Suprapubic skin (tissue), 4 donors: Measurements from ENCODE around the gene PIGL.

ENCODE experiments used
- CTCF ChIP-seq, 2 donors: fragments of 200-600 bp in 1 of 2; fragments of 450-650 bp in 1 of 2; sonication (generic) in 1 of 2; IDR thresholded peaks; one replicate each; pipeline ENCODE4 v1.5.1; 2016 to 2019; ENCODE audit warnings: antibody characterized with exemption in 2 of 2, mild to moderate bottlenecking in 1 of 2, moderate library complexity in 1 of 2
- EP300 ChIP-seq: sonication (generic); formaldehyde crosslinking; IDR thresholded peaks from one replicate; pipeline ENCODE4 v1.6.1; 2017; ENCODE audit warnings: antibody characterized with exemption
- POLR2A ChIP-seq, 2 donors: fragments of 450-650 bp; IDR thresholded peaks; one replicate each; pipeline ENCODE4 v1.6.1; 2017; ENCODE audit warnings: antibody characterized with exemption in 2 of 2, mild to moderate bottlenecking in 2 of 2, moderate library complexity in 2 of 2
- POLR2AphosphoS5 ChIP-seq, 3 donors: sonication (generic); formaldehyde crosslinking; IDR thresholded peaks; one replicate each; pipeline ENCODE4 v1.6.1; 2017; ENCODE audit warnings: antibody characterized with exemption in 3 of 3

- TF ChIP-seq CTCF (IDR thresholded peaks at IDR 0.05) = no peak
- TF ChIP-seq POLR2A (IDR thresholded peaks at IDR 0.05) = no peak
- TF ChIP-seq POLR2AphosphoS5 (IDR thresholded peaks at IDR 0.05) = no peak
- no peak for TF ChIP-seq EP300
Measured at GRCh38 chr17:16273929-16274339, 56.9 kb downstream of the PIGL start.
